Measurements from ENCODE around the gene GASK1A.
A peak's percentile ranks its signal among the peaks of the same experiment; 100 is the strongest.

Gene GASK1A

DNA sequence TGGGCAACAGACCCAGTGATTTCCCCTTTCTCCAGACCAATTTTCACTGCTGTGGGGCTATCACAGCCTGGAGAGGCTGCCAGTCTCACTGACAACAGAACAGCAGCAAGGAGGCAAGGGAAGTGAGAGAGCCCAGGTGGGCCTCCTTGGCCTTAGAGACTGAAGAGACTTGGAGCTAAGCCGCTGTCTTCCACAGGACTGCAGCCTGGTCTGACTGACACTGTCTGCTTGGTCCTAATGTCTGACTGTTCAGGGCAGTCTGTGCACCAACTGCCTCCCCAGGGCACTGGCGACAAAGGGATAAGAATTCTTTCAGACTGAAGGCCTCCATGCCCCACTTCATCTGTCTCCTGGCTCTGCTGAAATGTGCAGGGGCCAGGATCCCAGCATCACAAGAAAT lies 115.3 kb downstream of the GASK1A start:
- no peaks in the 10 kb centered on the region for H3K36me3 Mint-ChIP-seq (ENCODE audit: low read depth)
- no peak for DNase-seq (ENCODE audit: low spot score)
- H3K4me1 Mint-ChIP-seq (ENCODE audit: low read depth) = no peaks in the 10 kb centered on the region
- peaks cover 2% of the 10 kb centered on the region for H3K27me3 Mint-ChIP-seq (ENCODE audit: low read depth)
- H3K27ac Mint-ChIP-seq = no peak overlapping the region
- no peak overlapping the region for H3K4me3 Mint-ChIP-seq
- no peaks in the 10 kb centered on the region for H3K9me3 Mint-ChIP-seq

DNA sequence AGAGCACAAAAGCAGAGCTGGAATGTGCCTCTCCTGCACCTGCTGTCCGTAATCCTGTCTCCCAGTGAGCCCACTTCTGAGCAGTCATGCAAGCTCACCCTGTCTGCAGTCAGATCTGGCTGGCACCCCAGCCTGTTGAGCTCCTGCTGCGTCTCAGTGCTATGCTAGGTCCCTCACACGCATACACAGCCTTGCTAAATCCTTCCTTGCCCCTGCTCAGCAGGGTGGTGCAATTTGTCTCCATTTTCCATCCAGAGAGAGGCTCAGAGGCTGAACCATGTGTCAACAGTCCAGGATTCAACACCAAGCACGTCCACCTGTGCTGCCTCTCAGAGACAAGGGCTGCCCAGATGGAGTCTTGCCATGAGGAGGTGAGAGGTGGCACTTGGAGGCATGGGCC lies 115.7 kb downstream of the GASK1A start:
- Mint-ChIP-seq H3K4me3 (no peak overlapping the region), H3K9me3 (no peaks in the 10 kb centered on the region), H3K4me1 (ENCODE audit: low read depth) (no peaks in the 10 kb centered on the region), H3K36me3 (ENCODE audit: low read depth) (no peaks in the 10 kb centered on the region), H3K27ac (no peak overlapping the region), H3K27me3 (ENCODE audit: low read depth) (peaks cover 2% of the 10 kb centered on the region)
- no peak for DNase-seq (ENCODE audit: low spot score)

DNA sequence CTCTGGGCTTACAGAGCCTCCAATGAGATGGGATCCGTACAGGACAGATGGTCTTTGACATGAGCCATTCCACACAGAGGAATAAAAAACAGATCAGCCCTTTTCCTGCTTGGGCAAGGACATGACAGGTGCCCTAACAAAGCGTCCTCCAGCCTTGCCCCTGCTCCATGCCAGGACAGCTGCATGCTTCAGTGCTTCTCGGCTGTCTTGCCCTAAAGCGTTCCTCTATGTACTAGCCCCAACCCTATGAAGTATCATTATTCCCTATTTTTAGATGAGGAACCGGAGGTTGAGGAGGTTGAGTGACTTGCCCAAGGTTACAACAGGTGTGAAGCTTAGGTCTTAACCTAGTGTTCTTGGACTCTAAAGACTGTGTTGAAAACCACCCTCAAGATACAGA lies 116.3 kb downstream of the GASK1A start:
- Mint-ChIP-seq H3K9me3 (no peaks in the 10 kb centered on the region), H3K36me3 (ENCODE audit: low read depth) (no peaks in the 10 kb centered on the region), H3K27me3 (ENCODE audit: low read depth) (peaks cover 2% of the 10 kb centered on the region), H3K4me3 (no peak overlapping the region), H3K4me1 (ENCODE audit: low read depth) (no peaks in the 10 kb centered on the region), H3K27ac (no peak overlapping the region)
- no peak for DNase-seq (ENCODE audit: low spot score)

DNA sequence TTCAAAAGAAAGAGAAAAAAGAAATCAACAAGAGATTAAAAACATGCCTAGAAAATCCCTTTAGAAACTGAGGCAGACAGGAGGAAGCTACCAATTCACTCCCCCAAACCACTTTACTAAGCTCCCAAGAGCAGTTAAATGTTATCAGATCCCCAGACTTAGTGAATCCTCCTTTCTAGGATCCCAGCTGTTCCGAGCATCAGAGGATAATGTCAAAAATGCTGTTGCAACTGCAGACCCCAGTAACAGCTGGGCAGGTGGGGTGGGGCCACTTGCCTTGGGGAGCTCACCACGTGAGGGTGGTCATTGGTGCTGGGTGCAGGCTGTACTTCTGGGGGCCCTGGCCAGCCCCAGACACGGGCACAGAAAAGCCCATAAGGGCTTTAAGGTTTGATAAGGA lies 117.7 kb downstream of the GASK1A start:
- Mint-ChIP-seq H3K36me3 (ENCODE audit: low read depth) (no peaks in the 10 kb centered on the region), H3K27me3 (ENCODE audit: low read depth) (peaks cover 2% of the 10 kb centered on the region), H3K4me3 (no peak overlapping the region), H3K9me3 (no peaks in the 10 kb centered on the region), H3K4me1 (ENCODE audit: low read depth) (no peaks in the 10 kb centered on the region), H3K27ac (no peak overlapping the region)
- DNase-seq (ENCODE audit: low spot score) = no peak

DNA sequence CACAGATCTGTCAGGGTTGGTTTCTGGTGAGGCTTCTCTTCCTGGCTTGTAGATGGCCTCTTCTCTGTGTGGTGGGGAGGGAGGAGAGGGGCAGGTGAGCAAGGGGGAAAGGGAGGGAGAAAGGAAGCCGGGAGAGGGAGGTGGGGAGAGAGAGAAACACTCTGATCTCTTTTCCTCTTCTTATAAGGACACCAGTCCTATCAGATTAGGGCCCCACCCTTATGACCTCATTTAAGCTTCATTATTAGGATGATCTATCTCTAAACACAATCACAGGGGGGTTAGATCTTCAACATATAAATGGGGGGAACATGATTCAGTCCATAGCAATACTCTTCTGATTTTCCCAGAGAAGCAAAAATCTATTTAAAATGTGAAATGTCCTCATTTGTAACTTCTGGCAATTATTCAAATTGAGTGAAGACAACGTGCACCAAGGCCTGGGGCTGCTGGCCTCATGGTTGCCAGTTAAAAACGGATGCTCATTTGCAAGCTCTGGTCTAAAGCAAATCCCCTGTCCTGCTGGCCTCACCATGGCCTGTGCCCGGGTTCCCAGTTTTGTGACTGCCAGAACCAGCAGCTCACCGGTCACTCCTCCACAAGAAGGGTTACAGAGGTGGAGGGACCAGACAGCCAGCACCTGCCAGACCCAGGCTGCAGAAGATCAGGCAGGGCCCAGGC lies 118.4 kb downstream of the GASK1A start:
- peaks cover 2% of the 10 kb centered on the region for H3K27me3 Mint-ChIP-seq (ENCODE audit: low read depth)
- H3K4me3 Mint-ChIP-seq = no peak overlapping the region
- no peaks in the 10 kb centered on the region for H3K4me1 Mint-ChIP-seq (ENCODE audit: low read depth)
- no peak for DNase-seq (ENCODE audit: low spot score)
- H3K27ac Mint-ChIP-seq = no peak overlapping the region
- H3K36me3 Mint-ChIP-seq (ENCODE audit: low read depth) = no peaks in the 10 kb centered on the region
- no peaks in the 10 kb centered on the region for H3K9me3 Mint-ChIP-seq

DNA sequence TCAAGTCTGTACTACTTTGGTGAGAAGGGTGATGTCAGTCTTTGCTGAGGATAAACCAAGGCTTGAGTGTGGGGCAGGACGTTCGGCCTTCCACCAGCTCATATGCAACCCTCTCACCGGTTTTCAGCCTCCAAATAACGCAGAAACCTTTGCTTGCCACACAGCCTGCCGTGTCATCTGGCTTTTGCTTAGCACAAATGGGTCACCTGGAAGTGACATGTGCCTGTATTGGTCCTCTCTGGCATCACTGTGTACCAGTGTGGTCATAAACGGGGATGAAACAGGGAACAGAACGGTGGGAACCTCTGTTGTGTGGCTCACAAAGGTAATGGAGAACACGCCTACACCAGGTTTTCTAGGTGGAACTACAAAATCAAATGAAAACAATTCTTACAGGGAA lies 119.7 kb downstream of the GASK1A start:
- Mint-ChIP-seq H3K4me3 (no peak overlapping the region), H3K9me3 (no peaks in the 10 kb centered on the region), H3K4me1 (ENCODE audit: low read depth) (no peaks in the 10 kb centered on the region)

DNA sequence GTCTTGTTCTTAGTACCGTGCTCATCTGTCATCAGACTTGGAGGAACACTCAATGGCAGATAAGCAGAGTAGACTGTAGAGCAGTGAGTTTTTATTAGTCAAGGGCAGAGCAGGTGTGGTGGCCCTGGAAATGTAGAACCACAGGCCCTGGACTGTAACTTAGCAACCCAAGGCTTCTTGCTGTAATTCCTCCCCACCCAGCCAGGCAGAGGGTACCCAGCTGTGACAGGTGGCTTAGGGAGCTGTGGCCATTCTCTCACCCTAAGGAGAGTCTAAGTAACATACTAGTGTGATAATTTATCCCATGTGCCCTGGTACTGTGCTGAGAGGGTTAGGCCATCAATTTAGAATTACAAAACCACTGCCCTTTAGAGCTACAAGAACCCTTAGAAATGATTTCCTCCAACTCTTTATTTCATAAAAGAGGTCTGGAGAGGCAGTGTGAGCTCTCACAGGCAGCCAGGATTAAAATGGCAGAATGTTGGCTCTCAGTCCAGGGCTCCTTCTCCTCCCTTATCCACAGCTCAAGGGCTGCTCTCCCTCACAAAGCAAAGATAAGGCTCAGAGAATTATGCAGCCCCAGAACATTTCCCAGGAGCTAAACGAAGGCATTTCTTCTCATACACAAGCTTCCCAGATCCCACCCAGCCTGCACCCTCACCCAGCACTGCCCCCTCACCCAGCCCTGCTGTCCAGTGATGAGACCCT lies 123.8 kb downstream of the GASK1A start:
- Mint-ChIP-seq H3K4me3 (no peak overlapping the region), H3K27me3 (ENCODE audit: low read depth) (peaks cover 17% of the 10 kb centered on the region), H3K9me3 (no peaks in the 10 kb centered on the region), H3K36me3 (ENCODE audit: low read depth) (no peaks in the 10 kb centered on the region), H3K27ac (no peak overlapping the region), H3K4me1 (ENCODE audit: low read depth) (peaks cover 8% of the 10 kb centered on the region)
- no peak for DNase-seq (ENCODE audit: low spot score)

More for the DNA sequence above, 119.7 kb downstream of the GASK1A start:
- Mint-ChIP-seq H3K27ac (no peak overlapping the region), H3K27me3 (ENCODE audit: low read depth) (peaks cover 5% of the 10 kb centered on the region), H3K36me3 (ENCODE audit: low read depth) (no peaks in the 10 kb centered on the region)
- DNase-seq (ENCODE audit: low spot score) = no peak

DNA sequence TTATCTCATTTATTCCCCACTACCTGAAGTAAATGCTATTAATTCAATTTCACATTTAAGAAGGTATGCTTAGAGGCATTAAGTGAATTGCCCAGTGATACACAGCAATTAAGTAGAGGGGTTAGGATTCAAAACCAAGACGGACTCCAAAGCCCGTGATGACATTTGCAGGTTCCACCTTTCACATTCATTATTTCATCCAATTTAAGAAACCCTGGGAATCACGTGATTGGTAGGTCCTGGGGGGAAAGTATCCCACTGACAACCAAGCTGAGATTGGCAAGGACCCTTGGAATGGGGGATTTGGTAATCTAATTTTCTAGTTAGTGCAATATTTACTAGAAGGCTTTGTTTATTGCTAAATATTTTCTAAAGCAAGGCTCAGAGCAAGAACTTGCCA lies 124.9 kb downstream of the GASK1A start:
- H3K27me3 Mint-ChIP-seq (ENCODE audit: low read depth) = peaks cover 18% of the 10 kb centered on the region
- H3K9me3 Mint-ChIP-seq = no peaks in the 10 kb centered on the region
- H3K36me3 Mint-ChIP-seq (ENCODE audit: low read depth) = no peaks in the 10 kb centered on the region
- no peak overlapping the region for H3K27ac Mint-ChIP-seq
- no peak overlapping the region for H3K4me3 Mint-ChIP-seq
- no peak for DNase-seq (ENCODE audit: low spot score)
- H3K4me1 Mint-ChIP-seq (ENCODE audit: low read depth) = peaks cover 8% of the 10 kb centered on the region

DNA sequence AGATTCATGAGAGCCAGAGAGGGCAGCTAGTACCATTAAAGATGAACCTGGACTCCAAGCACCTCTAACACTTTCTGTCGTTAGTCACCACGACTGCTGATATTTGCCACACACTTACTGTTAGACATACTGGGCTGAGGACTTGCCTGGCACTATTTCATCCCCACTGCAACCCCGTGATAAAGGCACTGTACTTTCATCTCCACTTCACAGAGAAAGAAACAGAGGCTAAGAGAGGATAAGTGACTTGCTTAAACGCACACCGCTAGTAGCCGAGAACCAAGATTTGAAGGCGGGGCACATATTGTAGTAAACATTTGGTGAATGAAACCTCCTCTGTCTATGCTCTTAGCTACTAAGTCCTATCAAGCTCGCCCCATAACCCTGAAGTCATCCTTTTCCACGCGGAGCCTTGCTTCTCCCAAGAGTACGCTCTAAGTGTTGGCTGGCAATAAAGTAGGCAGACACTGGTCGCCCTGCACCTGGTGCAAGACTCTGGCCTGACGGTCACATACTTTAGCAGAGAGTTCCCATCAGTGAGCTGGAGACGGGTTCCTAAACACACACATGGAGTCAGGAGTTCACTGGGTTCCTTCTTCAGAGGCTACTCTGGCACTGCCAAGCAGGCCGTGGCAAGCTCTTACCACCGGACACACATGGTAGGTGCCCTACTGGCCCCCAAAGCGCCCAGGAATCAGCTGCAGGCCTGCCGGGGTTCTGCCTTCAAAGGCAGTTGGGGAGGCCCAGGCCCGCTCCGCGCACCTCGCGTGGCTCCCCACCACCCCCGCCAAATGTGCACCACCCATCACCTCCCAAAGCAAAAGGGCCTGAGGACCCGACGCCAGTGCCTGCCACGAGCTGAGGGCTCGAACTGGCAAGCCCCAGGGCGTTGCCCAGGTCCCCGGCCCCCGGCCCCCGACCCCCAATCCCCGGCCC lies 125.8 kb downstream of the GASK1A start:
- Mint-ChIP-seq H3K27ac (no peak overlapping the region), H3K27me3 (ENCODE audit: low read depth) (peaks cover 21% of the 10 kb centered on the region), H3K4me3 (peak overlapping the region; percentile 35), H3K4me1 (ENCODE audit: low read depth) (peaks cover 8% of the 10 kb centered on the region), H3K9me3 (no peaks in the 10 kb centered on the region), H3K36me3 (ENCODE audit: low read depth) (no peaks in the 10 kb centered on the region)
- DNase-seq (ENCODE audit: low spot score) = no peak

DNA sequence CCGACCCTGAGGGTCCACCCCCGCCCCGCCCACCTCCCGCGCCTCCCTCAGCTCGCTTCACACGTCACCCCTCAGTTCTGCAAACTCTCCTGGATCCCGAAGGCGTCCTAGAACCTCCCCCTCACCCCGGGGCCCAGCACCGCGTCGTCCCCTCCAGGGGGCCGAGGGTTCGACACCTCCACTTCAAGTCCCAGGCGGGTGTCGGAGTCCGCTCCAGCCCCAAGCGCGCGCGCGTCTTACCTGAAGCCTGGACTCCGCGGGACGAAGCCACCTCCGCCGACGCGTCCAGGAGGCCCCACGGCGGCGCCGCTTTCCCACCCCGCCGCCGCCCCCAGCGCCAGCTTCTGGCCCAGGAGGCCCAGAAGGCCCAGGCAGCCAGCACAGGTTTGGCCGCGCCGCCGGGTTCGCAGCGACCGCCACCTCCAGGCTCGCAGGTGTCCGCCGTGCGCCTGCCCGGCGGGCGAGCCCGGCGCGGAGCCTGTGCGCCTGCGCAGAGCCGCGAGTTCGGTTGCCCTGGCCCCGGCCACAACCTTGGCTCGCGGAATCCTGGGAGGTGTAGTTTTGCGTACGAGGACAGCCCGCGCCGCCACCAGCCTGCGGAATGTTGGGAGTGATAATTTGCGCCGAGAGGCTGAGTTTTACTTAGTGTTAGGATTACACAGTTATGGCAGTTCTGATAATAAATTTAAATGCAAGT lies 126.6 kb downstream of the GASK1A start, which contains the start of gene POMGNT2:
POMGNT2 (minus strand) TSS at position 484 of the 697 bp plus-strand sequence. CDS start 24,648 bp downstream, outside the sequence.
- Mint-ChIP-seq H3K36me3 (ENCODE audit: low read depth) (no peaks in the 10 kb centered on the region), H3K4me1 (ENCODE audit: low read depth) (peaks cover 8% of the 10 kb centered on the region), H3K9me3 (no peaks in the 10 kb centered on the region), H3K27me3 (ENCODE audit: low read depth) (peaks cover 21% of the 10 kb centered on the region), H3K4me3 (peak within 1 kb of the TSS; percentile 69), H3K27ac (no peak within 1 kb of the TSS)
- DNase-seq (ENCODE audit: low spot score) = peak; percentile 84

DNA sequence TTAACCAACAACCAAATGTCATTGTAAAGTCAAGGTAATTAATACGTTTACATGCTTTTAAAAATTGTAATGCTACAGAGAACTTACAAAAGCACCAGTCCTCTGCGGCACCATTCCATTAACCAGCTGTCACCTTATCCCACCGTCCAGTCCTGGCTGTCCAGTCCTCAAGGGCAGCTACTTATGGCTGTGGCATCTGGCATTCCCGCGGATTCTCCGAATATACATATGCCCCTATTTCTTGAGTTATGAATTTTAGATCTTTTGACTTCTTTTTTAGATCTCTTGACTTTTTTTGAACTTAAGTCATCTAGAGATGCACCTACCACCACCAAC lies 127.2 kb downstream of the GASK1A start:
- no peaks in the 10 kb centered on the region for H3K9me3 Mint-ChIP-seq
- peaks cover 8% of the 10 kb centered on the region for H3K4me1 Mint-ChIP-seq (ENCODE audit: low read depth)
- H3K27ac Mint-ChIP-seq = no peak overlapping the region
- H3K36me3 Mint-ChIP-seq (ENCODE audit: low read depth) = no peaks in the 10 kb centered on the region
- DNase-seq (ENCODE audit: low spot score) = no peak
- H3K4me3 Mint-ChIP-seq = peak overlapping the region; percentile 69
- H3K27me3 Mint-ChIP-seq (ENCODE audit: low read depth) = peaks cover 21% of the 10 kb centered on the region

Measured in T-helper 2 cell treated with Interferon-gamma antibody and Interleukin-4, amounts not matched to agents 5 μg/mL and 100 μg/mL, for 36 hours (primary cell).